ENCODE measurements around the gene ZCCHC13.
"Not testable (repeated sequence)": the region's sequence is repeated elsewhere in the genome, so short reads cannot be mapped to it uniquely, and the experiment has no call there.

ZCCHC13 gene

GRCh38 chrX:74304016-74304415 lies at the start of gene ZCCHC13:
Gene ZCCHC13, plus strand, starts transcription at chrX:74304180. Its CDS starts 87 bp downstream, at chrX:74304267.
- DNase-seq (ENCODE audit: low read depth): no peak

- not testable (repeated sequence) for DNase-seq (ENCODE audit: low read depth)
Observed at GRCh38 chrX:74258111-74258510, 45.9 kb upstream of the ZCCHC13 start.

GRCh38 chrX:74259885-74260491 lies 44.0 kb upstream of the ZCCHC13 start:
- no peak for DNase-seq (ENCODE audit: low read depth)

- no peak for DNase-seq (ENCODE audit: low read depth)
Observed at GRCh38 chrX:74262452-74263209, 41.3 kb upstream of the ZCCHC13 start.

- DNase-seq (ENCODE audit: low read depth): no peak
Observed at GRCh38 chrX:74270393-74270792, 33.6 kb upstream of the ZCCHC13 start.

- DNase-seq (ENCODE audit: low read depth): no peak
Observed at GRCh38 chrX:74272230-74272629, 31.8 kb upstream of the ZCCHC13 start.

GRCh38 chrX:74274516-74274915 lies 29.5 kb upstream of the ZCCHC13 start:
- no peak for DNase-seq (ENCODE audit: low read depth)

- no peak for DNase-seq (ENCODE audit: low read depth)
Observed at GRCh38 chrX:74277320-74277719, 26.7 kb upstream of the ZCCHC13 start.

GRCh38 chrX:74277846-74278245 lies 26.1 kb upstream of the ZCCHC13 start:
- DNase-seq (ENCODE audit: low read depth): no peak

GRCh38 chrX:74280759-74281158 lies 23.2 kb upstream of the ZCCHC13 start:
- DNase-seq (ENCODE audit: low read depth): no peak

GRCh38 chrX:74284391-74284952 lies 19.5 kb upstream of the ZCCHC13 start:
- DNase-seq (ENCODE audit: low read depth): no peak

- no peak for DNase-seq (ENCODE audit: low read depth)
Observed at GRCh38 chrX:74286950-74287740, 16.8 kb upstream of the ZCCHC13 start.

GRCh38 chrX:74291577-74291963 lies 12.4 kb upstream of the ZCCHC13 start:
- no peak for DNase-seq (ENCODE audit: low read depth)

- DNase-seq (ENCODE audit: low read depth): peak; percentile 74
Observed at GRCh38 chrX:74291964-74292807, 11.8 kb upstream of the ZCCHC13 start.

- DNase-seq (ENCODE audit: low read depth): no peak
Observed at GRCh38 chrX:74292808-74293123, 11.2 kb upstream of the ZCCHC13 start.

GRCh38 chrX:74293343-74293946 lies 10.5 kb upstream of the ZCCHC13 start:
- peak; percentile 52 for DNase-seq (ENCODE audit: low read depth)

GRCh38 chrX:74295101-74295500 lies 8.9 kb upstream of the ZCCHC13 start:
- DNase-seq (ENCODE audit: low read depth): no peak

GRCh38 chrX:74297766-74298165 lies 6.2 kb upstream of the ZCCHC13 start:
- DNase-seq (ENCODE audit: low read depth): no peak

- DNase-seq (ENCODE audit: low read depth): no peak
Observed at GRCh38 chrX:74300869-74301268, 3.1 kb upstream of the ZCCHC13 start.

- no peak for DNase-seq (ENCODE audit: low read depth)
Observed at GRCh38 chrX:74318672-74319071, 14.7 kb downstream of the ZCCHC13 start.

- DNase-seq (ENCODE audit: low read depth): not testable (repeated sequence)
Observed at GRCh38 chrX:74319321-74319720, 15.3 kb downstream of the ZCCHC13 start.

Data from activated T-helper 9 cell treated with anti-CD3 and anti-CD28 coated beads, Interleukin-2, amount 50 U/mL, for 16 hours (primary cell).